GM18502 (cell line): ENCODE data around the gene BTG2.
A peak's percentile ranks its signal among the peaks of the same experiment; 100 is the strongest.
"Not testable (repeated sequence)": the region's sequence is repeated elsewhere in the genome, so short reads cannot be mapped to it uniquely, and the experiment has no call there.

Source experiments
- ATAC-seq: cut with Tn5 transposase; IDR thresholded peaks from one replicate; pipeline ENCODE4 v1.9.1; 2021; ENCODE audit warnings: mild to moderate bottlenecking; ENCODE audit not compliant: unreplicated experiment, poor library complexity

BTG2 gene

GRCh38 chr1:203304919-203305808, at the start of gene BTG2:
Gene BTG2 (plus strand): TSS chr1:203305519. CDS start chr1:203305607, 88 bp downstream.
- ATAC-seq, result peak; percentile 70

GRCh38 chr1:203256636-203257035, 48.7 kb upstream of the BTG2 start:
- not testable (repeated sequence) for ATAC-seq

DNA sequence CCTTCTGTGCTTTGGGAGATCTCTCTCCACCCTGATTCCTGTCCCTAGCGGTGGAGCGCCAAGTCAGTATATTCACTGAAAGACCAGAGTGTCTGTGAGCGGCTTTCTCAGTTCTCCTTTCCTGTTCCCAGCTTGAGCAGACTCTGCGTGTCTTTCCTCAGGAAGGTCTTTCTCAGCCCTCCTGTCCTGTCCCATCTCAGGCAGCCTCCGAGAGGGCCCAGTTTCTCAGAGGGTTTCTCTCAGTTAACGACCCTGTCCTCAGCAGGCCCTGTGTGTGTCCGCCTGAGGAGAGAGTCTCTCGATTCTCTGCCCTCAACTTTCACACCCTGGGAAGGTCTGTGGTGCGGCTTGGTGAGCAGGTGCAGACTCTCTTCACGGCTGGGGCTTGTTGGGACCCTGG, 41.8 kb upstream of the BTG2 start:
- no peak for ATAC-seq

- ATAC-seq, result no peak
Measured at GRCh38 chr1:203264052-203264501, 41.2 kb upstream of the BTG2 start.

DNA sequence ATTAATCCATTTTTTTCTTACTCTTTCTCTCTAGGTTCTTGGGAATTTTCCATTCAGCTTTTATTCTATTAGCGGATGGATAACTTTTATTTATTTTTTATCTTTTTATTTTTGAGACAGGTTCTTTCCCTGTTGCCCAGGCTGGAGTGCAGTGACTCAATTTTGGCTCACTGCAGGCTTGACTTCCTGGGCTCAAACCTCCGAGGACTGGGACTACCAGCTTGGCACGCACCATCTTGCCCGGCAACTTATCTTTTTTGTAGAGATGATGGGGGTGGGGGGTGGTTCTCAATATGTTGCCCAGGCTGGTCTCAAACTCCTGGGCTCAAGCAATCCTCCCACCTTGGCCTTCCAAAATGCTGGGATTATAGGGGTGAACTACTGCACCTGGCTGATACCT, 39.8 kb upstream of the BTG2 start:
- ATAC-seq, result no peak

DNA sequence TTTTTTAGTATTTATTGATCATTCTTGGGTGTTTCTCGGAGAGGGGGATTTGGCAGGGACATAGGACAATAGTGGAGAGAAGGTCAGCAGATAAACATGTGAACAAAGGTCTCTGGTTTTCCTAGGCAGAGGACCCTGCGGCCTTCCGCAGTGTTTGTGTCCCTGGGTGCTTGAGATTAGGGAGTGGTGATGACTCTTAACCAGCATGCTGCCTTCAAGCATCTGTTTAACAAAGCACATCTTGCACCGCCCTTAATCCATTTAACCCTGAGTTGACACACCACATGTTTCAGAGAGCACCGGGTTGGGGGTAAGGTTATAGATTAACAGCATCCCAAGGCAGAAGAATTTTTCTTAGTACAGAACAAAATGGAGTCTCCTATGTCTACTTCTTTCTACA, 39.2 kb upstream of the BTG2 start:
- not testable (repeated sequence) for ATAC-seq

DNA sequence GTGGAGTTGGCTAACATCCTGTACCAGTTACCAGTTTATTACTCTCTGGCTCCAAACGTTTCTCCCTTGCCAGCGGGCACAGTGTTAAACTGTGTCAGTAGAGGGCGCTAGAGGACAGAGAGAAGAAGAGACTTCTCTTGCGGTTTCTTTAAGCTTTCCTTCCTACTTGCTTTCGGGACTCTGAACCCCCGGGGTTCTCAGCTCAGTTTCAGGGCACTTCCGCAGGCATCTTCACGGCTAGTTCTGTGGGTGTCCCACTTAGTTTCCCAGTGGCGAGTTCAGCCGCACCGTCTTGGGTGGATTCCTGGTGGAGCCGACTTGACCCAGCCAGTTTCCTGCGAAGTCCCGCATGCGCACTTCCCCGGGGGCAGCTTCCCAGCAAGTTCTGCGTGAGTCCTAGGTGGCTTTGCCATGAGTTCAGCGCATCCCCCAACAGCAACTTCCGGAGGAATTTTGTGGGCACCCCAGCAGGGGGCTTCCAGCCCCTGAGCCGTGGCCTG, 37.9 kb upstream of the BTG2 start:
- ATAC-seq, result peak; percentile 51

- no peak for ATAC-seq
Measured at GRCh38 chr1:203267912-203268311, 37.4 kb upstream of the BTG2 start.

DNA sequence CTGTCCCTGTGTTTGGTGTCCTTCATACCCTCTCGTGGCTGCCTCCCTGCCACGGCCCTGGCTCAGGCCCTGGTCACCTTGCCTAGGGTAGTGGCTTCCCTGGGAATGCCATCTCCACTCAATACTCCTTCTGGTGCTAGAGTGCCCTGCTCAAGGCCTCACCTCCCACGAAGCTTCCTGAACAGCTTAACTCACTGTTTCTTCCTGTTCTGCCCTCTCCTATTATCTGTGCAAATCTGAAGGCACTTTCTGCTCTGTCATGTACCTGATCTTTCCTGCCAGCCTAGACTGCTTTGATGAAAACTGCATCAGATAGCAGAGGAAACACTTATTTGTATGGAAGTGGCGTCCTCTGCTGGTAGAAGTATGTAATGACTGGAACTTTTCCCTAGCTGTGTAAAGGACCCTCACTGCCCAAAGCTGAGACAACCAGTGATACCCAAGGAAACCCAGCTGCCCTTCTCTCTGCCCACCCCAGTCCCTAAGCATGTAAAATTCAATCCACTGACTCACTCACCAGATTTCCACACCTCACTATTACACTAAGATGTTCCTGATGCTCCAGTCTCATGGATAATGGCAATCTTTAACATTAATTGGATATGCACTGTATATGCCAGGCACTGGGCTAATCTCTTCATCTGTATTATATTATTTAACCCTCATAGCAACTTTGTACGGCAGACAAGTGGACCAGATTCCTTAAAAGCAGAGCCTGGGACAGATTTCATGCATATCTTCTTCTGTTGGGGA, 36.2 kb upstream of the BTG2 start:
- no peak for ATAC-seq

GRCh38 chr1:203269654-203270020, 35.7 kb upstream of the BTG2 start:
- no peak for ATAC-seq

DNA sequence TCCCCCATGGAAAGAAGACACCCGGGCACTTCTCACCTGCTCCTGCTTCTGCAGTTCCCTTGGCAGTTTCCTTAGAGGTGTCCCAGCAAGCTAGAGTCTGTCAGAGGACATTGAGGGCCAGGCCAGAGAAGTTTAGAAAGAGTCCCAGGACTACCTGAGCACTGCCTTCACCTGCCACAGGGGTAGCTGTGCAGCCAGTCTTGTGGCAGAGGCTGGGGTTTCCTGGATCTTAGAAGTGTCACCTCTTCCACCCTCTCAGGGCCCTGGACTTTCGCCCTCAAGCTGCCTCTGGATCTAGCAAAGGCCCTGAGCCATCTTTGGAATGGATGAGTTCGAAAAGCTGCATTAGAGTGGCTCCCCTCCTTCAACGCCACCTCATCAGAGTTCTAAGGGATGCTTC, 34.9 kb upstream of the BTG2 start:
- ATAC-seq, result no peak

- peak; percentile 30 for ATAC-seq
Measured at GRCh38 chr1:203271018-203271743, 34.1 kb upstream of the BTG2 start.

DNA sequence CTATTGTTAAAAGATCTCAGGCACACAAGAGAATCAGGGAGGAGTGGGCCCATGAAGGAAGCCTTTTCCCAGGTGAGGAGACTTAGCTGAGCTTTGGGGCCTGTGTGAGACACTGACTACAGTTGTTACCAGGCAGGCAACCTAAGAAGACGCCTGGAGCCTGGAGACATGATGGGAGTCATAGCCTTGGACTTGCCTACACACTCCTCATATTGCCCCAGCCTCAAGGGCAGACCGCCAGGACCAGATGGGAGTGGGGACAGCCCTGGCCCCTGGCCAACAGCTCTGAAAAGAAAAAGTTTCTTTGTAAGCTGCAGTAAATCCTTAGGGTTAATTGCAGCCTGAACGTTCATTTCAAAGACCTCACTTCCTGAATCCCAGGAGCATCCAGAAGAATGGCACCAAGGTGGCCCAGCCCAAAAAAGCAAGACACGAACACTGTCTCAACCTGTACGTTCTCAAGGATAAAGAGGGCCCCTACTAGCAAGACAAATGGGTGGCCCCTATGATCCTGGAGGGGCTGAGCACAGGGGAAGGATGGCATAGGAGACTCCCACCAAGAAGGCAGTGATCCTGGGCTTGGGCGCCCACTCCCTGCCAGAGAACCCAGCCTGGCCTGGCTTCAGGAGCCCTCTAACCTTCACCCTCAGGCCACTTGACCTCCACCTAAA, 33.2 kb upstream of the BTG2 start:
- no peak for ATAC-seq

GRCh38 chr1:203272633-203273205, 32.6 kb upstream of the BTG2 start:
- no peak for ATAC-seq

DNA sequence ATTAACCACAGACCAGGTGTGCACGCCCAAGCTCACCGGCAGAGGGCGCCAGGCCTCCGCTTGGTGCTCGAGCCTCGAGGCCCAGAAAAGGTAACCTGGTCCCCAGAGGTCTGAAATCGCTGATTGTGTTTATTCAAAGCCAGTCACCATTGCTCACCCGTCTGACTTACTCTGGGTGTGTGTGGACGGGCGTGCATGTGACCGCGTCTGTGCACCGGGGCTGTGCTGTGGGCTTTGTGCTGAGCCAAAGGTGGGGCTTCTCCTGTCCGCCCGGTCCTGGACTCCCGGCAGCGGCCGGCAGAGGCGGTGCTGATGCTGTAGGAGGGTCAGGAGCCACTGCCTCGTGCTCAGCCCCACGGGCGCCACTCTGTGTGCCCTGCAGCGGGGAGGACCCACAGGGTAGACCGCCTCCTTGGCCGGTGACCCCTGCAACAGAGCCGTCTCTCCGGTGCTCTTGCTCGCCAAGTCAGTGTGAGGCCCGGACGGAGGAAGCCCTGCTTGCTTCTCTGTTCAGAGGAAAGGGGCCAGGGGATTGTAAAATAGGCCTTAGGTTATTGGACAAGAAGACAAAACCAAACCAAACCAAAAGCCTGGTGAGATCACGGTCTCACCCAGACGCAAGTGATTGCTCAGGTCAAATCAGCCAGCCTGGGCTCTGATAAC, 32.0 kb upstream of the BTG2 start:
- ATAC-seq, result peak; percentile 60

- no peak for ATAC-seq
Measured at GRCh38 chr1:203273869-203274602, 31.3 kb upstream of the BTG2 start.

DNA sequence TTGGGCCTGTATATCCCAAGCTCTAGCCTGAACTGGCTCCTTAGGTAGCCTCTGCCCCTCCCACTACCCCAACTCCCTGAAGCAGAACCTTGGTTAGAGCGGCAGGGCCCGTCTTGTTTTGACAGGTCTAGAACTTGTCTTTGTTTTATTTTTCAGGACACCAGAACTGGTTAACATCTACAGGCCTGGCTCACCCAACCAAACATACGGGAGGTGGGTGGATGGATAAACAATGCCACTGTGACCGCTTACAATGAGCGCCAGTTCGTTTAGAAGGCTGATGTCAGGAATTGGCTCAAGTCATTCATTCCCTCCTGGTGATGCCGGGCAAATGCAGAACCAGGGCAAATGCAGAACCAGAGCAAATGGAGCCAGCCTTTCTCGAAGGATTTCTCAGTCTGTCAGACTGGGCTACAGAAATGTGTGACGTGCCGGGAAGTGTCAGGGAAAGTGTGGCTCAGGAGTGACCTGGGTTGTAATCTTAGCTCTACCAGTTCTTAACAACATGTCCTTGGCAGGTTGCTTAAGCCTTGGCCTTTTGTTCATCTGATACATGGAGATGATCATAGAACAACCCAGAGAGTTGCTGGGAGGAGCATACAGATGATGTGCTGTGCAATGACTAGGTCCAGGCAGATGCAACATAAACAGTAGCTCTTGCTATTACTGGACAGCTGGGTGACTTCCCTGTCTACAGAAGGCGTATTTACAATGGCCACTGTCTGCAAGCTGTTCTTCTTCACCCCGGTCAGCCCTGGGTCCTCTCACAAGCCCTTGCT, 30.5 kb upstream of the BTG2 start:
- no peak for ATAC-seq
